Hepatic stellate cell (primary cell): ENCODE data around the gene GLI2.

Experiments
- DNase-seq: peaks from one replicate; pipeline ENCODE4 v3.0.0; 2011; ENCODE audit warnings: low spot score

The GLI2 gene

GRCh38 chr2:120738117-120738516 lies 2.4 kb downstream of the GLI2 start:
- DNase-seq: no peak

GRCh38 chr2:120738786-120739437 lies 3.2 kb downstream of the GLI2 start:
- no peak for DNase-seq

GRCh38 chr2:120739438-120740090 lies 3.9 kb downstream of the GLI2 start:
- no peak for DNase-seq

GRCh38 chr2:120740375-120740764 lies 4.7 kb downstream of the GLI2 start:
- DNase-seq: no peak

GRCh38 chr2:120740765-120741524 lies 5.3 kb downstream of the GLI2 start:
- no peak for DNase-seq

GRCh38 chr2:120741571-120742561 lies 6.2 kb downstream of the GLI2 start:
- DNase-seq: no peak

- no peak for DNase-seq
These were observed 8.0 kb downstream of the GLI2 start for GRCh38 chr2:120743657-120744056.

GRCh38 chr2:120744817-120745216 lies 9.1 kb downstream of the GLI2 start:
- no peak for DNase-seq

GRCh38 chr2:120745420-120746111 lies 9.9 kb downstream of the GLI2 start:
- DNase-seq: no peak

- no peak for DNase-seq
These were observed 10.5 kb downstream of the GLI2 start for GRCh38 chr2:120746144-120746543.

GRCh38 chr2:120747281-120747680 lies 11.6 kb downstream of the GLI2 start:
- DNase-seq: no peak

- DNase-seq: no peak
These were observed 12.0 kb downstream of the GLI2 start for GRCh38 chr2:120747706-120748105.

GRCh38 chr2:120748310-120748709 lies 12.6 kb downstream of the GLI2 start:
- no peak for DNase-seq

- no peak for DNase-seq
These were observed 13.1 kb downstream of the GLI2 start for GRCh38 chr2:120748741-120749140.

- DNase-seq: peak; percentile 93
These were observed 14.1 kb downstream of the GLI2 start for GRCh38 chr2:120749506-120750431.

- DNase-seq: no peak
These were observed 15.0 kb downstream of the GLI2 start for GRCh38 chr2:120750488-120751210.

- no peak for DNase-seq
These were observed 15.9 kb downstream of the GLI2 start for GRCh38 chr2:120751553-120751952.

GRCh38 chr2:120754067-120754960 lies 18.6 kb downstream of the GLI2 start:
- no peak for DNase-seq
